Activated T-cell treated with anti-CD3 and anti-CD28 coated beads, Interleukin-2, amount 50 U/mL, for 48 hours (primary cell): ENCODE results near the gene EFCAB13.
"Not testable (repeated sequence)": the region's sequence is repeated elsewhere in the genome, so short reads cannot be mapped to it uniquely, and the experiment has no call there.

Source experiments
- DNase-seq, 2 experiments: peaks; one replicate each; pipeline ENCODE4 v3.0.0-alpha.2; 2020

The EFCAB13 gene

DNA sequence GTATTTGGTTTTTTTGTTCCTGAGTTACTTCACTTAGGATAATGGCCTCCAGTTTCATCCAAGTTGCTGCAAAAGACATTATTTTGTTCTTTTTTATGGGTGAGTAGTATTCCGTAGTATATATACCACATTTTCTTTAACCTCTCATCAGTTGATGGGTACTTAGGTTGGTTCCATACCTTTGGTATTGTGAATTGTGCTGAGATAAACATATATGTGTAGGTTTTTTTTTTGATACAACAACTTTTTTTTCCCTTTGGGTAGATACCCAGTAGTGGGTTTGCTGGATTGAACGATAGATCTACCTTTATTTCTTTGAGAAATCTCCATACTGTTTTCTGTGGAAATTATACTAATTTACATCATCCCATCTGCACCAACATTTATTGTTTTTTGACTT is 6.8 kb downstream of the EFCAB13 start:
- no peak for DNase-seq

DNA sequence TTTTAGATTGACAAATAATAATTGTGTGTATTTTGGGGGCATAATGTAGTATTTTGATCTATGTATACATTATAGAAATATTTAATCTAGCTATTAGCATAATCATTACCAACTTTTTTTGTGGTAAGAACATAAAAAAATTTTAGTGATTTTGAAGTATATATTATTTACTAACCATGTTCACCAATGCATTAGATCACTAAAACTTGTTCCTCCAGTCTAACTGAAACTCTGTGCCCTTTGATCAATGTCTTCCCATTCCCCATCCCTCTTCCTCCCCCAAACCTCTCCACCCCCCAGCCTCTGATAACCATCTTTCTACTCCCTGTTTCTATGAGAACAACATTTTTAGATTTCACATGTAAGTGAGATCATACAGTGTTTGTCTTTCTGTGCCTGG is 8.5 kb downstream of the EFCAB13 start:
- no peak for DNase-seq

DNA sequence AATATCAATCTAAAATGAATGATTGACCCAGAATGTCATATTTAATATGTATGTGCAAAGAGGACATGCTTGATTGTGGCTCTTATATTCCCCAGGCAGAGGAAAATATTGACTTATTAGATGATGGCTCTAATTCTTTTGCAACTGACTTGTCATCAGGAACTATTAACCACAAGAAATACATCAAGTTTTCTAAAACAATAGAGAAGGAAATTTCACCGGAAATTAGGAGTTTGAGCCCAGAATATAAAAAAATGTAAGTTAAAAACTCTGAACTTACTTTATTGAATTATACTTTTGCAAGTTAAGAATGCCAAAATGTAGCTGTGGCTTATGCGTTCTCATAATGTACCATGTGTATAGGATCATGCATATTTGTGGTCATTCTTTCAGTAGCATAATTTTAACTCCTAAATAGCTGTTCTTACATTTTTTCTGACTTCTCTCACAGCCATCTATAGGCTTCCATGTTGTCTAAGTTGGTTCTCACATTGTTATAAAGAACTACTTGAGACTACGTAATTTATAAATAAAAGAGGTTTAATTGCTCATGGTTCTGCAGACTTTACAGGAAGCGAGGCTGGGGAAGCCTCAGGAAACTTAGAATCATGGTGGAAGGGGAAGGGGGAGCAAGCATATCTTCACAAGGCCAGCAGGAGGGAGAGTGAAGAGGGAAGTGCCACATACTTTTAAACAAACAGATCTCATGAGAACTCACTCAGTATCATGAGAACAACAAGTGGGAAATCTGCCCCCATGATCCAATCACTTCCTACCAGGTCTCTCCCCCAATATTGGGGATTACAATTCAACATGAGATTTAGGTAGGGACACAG is 11.6 kb downstream of the EFCAB13 start:
- no peak for DNase-seq

GRCh38 chr17:47338026-47338425 is 14.3 kb downstream of the EFCAB13 start:
- DNase-seq, result no peak

- DNase-seq, result no peak
Observed at GRCh38 chr17:47352848-47353247, 29.1 kb downstream of the EFCAB13 start.

- no peak for DNase-seq
Observed at GRCh38 chr17:47358652-47359051, 34.9 kb downstream of the EFCAB13 start.

DNA sequence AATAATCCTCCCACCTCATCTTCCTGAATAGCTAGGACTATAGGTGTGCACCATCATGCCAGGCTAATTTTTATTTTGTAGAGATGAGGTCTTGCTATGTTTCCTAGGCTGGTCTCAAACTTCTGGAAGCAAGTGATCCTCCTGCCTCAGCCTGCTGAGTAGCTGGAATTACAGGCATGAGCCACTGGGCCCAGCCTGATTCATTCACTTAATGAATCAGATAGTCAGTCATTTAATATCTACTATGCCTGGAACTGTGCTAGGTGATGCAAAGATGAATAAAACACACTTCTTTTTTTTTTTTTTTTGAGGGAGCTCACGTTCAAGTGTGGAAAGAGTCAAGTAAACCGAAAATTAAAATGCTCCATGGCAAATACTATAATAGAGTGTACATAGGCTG is 39.4 kb downstream of the EFCAB13 start:
- DNase-seq, result no peak

- DNase-seq, result no peak
Observed at GRCh38 chr17:47367257-47367656, 43.5 kb downstream of the EFCAB13 start.

DNA sequence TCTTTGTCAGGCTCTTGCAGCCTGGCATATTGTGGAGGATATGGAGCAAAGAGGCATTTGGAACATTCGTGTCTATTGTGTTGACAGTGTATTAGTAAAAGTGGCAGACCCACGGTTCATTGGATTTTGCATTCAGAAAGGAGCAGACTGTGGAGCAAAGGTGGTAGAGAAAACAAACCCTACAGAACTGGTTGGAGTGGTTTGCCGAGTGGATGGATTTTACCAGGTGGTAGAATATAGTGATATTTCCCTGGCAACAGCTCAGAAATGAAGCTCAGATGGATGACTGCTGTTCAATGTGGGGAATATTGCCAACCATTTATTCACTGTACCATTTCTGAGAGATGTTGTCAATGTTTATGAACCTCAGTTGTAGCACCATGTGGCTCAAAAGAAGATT is 44.5 kb downstream of the EFCAB13 start:
- DNase-seq, result no peak

GRCh38 chr17:47370899-47371298 is 47.1 kb downstream of the EFCAB13 start:
- DNase-seq, result not testable (repeated sequence)

DNA sequence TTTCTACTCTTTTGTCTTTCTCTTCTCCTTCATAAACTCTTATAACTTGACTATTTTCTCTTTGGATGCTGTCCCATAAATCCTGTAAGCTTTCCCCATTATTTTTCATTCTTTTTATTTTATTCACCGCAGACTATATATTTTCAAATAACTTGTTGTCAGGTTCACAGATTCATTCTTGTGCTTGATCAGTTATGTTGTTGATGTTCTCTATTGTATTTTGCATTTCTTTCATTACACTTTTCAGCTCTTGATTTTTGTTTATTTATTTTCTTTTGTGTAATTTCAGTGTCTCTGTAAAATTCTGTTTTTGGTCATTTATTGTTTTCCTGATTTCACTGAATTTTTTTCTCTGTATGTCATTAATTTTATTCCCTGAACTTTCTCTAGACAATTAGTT is 49.2 kb downstream of the EFCAB13 start:
- DNase-seq, result no peak

DNA sequence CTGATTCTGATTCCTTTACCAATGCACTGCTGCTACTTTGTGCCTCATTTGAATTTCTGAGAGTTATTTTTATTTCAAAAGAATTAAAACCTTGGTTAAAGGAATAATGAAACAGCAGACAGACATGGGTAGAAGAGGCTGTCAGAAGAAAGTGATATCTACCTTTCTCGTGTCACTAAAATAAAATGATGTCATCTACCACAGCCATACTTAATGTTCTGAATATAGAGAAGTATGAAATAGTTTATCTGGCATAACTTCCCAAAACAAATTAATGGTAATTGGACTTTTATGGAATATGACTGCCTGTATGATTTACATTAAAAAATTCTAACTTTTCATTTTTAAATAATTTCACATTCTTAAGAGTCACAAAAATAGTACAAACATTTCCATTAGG is 52.5 kb downstream of the EFCAB13 start:
- no peak for DNase-seq

GRCh38 chr17:47388825-47389224 is 65.1 kb downstream of the EFCAB13 start:
- no peak for DNase-seq

DNA sequence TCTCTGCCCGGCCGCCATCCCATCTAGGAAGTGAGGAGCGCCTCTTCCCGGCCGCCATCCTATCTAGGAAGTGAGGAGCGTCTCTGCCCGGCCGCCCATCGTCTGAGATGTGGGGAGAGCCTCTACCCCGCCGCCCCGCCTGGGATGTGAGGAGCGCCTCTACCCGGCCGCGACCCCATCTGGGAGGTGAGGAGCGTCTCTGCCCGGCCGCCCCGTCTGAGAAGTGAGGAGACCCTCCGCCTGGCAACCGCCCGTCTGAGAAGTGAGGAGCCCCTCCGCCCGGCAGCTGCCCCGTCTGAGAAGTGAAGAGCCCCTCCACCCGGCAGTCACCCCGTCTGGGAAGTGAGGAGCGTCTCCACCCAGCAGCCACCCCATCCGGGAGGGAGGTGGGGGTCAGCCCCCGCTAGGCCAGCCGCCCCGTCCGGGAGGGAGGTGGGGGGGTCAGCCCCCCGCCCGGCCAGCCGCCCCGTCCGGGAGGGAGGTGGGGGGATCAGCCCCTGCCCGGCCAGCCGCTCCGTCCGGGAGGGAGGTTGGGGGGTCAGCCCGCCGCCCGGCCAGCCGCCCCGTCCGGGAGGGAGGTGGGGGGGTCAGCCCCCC is 73.9 kb downstream of the EFCAB13 start:
- not testable (repeated sequence) for DNase-seq

GRCh38 chr17:47400333-47400732 is 76.6 kb downstream of the EFCAB13 start:
- no peak for DNase-seq

- DNase-seq, result no peak
Observed at GRCh38 chr17:47401100-47401499, 77.3 kb downstream of the EFCAB13 start.

GRCh38 chr17:47404006-47404405 is 80.3 kb downstream of the EFCAB13 start:
- no peak for DNase-seq

DNA sequence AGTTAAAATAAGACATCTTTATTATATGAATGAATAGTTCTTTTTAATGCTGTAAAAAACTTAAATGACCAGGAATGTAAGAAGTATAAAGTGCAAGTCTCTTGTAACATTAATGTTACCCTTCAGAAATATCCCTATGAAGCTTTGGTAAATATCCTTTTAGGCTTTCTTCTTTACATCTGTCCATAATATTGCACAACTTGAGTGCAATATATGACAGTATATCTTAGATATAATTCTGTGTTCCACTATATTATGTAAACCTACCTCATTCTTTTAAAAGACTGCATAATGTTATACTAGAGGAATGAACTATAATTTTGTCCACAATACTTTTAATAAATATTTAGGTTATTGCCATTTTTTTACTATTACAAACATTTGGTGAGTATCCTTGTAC is 81.1 kb downstream of the EFCAB13 start:
- DNase-seq, result no peak

DNA sequence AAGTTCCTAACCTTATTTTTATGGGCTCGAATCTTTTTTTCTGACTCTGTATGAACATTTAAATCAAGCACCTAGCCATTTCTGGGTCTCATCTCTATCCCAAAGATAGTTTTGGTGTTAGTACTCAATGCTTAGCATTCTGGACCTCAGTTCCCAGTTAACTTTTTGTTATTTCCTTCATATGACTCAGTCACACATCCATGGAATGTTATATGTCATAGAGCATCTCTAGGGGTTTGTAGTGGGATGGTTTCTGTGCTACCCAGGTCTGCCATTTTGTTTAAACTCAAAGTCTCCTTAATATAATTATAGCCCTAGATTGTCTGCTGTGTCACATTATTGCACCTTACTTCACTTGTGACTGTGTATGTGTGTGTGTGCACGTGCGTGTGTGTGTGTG is 90.1 kb downstream of the EFCAB13 start:
- no peak for DNase-seq

- no peak for DNase-seq
Observed at GRCh38 chr17:47414612-47415011, 90.9 kb downstream of the EFCAB13 start.

- DNase-seq, result peak; percentile 18 to 33
Observed at GRCh38 chr17:47423406-47424295, 99.9 kb downstream of the EFCAB13 start.

DNA sequence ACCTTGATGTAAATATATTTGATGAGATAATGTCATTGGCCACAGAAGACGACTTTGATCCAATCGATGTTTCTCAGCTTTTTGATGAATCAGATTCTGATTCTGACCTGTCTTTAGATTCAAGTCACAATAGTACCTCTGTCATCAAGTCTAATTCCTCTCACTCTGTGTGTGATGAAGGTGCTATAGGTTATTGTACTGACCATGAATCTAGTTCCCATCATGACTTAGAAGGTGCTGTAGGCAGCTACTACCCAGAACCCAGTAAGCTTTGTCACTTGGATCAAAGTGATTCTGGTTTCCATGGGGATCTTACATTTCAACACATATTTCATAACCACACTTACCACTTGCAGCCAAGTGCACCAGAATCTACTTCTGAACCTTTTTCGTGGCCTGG is 101.5 kb downstream of the EFCAB13 start:
- DNase-seq, result not testable (repeated sequence)

DNA sequence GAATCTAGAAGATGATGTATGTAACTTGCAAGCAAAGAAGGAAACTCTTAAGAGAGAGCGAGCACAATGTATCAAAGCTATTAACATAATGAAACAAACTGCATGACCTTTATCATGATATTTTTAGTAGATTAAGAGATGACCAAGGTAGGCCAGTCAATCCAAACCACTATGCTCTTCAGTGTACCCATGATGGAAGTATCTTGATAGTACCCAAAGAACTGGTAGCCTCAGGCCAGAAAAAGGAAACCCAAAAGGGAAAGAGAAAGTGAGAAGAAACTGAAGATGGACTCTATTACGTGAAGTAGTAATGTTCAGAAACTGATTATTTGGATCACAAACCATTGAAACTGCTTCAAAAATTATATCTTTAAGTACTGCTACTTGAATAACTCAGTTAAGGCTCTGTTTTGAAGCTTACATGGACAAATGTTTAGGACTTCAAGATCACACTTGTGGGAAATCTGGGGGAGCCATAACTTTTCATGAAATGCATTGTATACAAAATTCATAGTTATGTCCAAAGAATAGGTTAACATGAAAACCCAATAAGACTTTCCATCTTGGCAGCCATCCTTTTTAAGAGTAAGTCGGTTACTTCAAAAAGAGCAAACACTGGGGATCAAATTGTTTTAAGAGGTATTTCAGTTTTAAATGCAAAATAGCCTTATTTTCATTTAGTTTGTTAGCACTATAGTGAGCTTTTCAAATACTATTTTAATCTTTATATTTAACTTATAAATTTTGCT is 102.3 kb downstream of the EFCAB13 start:
- DNase-seq, result not testable (repeated sequence)
